Stomach (tissue), 4 donors: Measurements from ENCODE around the gene CFAP210.

Experiments
- CTCF ChIP-seq, 7 experiments: fragments of 450-650 bp in 4 of 7; fragments of 200-600 bp in 3 of 7; sonication (generic) in 3 of 7; IDR thresholded peaks; one replicate each; pipeline ENCODE4 v1.5.1; 2016 to 2019; ENCODE audit warnings: antibody characterized with exemption in 7 of 7, control low read depth in 2 of 7, mild to moderate bottlenecking in 1 of 7
- POLR2A ChIP-seq, 4 donors: fragments of 450-650 bp; IDR thresholded peaks; one replicate each; pipeline ENCODE4 v1.6.1; 2016; ENCODE audit warnings: antibody characterized with exemption in 4 of 4, control low read depth in 2 of 4, mild to moderate bottlenecking in 1 of 4, moderate library complexity in 1 of 4
- POLR2AphosphoS5 ChIP-seq, 3 donors: sonication (generic); formaldehyde crosslinking; IDR thresholded peaks; one replicate each; pipeline ENCODE4 v1.6.1; 2016; ENCODE audit warnings: antibody characterized with exemption in 3 of 3

GRCh38 chr2:169714699-169715098, 20.5 kb upstream of the CFAP210 start:
- no peak for TF ChIP-seq POLR2A (IDR thresholded peaks at IDR 0.05)
- TF ChIP-seq CTCF (IDR thresholded peaks at IDR 0.05) = no peak
- TF ChIP-seq POLR2AphosphoS5 (IDR thresholded peaks at IDR 0.05) = no peak
